HUES6 (cell line): ENCODE data around the gene ZSCAN31.

Experiments used
- H3K27ac ChIP-seq: 2 replicates; pipeline ENCODE4 v1.7.0; 2013; ENCODE audit warnings: low read depth, mild to moderate bottlenecking, low read length, inconsistent platforms
- H3K27me3 ChIP-seq: 2 replicates; pipeline ENCODE4 v1.6.1; 2013; ENCODE audit warnings: low read length; ENCODE audit not compliant: control insufficient read depth, insufficient read depth
- H3K36me3 ChIP-seq: 2 replicates; pipeline ENCODE4 v1.6.1; 2013; ENCODE audit warnings: low read length; ENCODE audit not compliant: control insufficient read depth, insufficient read depth
- H3K4me1 ChIP-seq: 2 replicates; pipeline ENCODE4 v1.6.1; 2013; ENCODE audit warnings: low read length; ENCODE audit not compliant: control insufficient read depth, insufficient read depth
- H3K4me3 ChIP-seq: 2 replicates; pipeline ENCODE4 v1.5.1; 2013; ENCODE audit warnings: low read depth, low read length
- H3K9ac ChIP-seq: one replicate; pipeline ENCODE4 v1.6.1; 2013; ENCODE audit warnings: mild to moderate bottlenecking, low read length
- H3K9me3 ChIP-seq: 2 replicates; pipeline ENCODE4 v1.6.1; 2013; ENCODE audit warnings: low read depth, low read length; ENCODE audit not compliant: control insufficient read depth, insufficient read depth

ZSCAN31 gene

DNA sequence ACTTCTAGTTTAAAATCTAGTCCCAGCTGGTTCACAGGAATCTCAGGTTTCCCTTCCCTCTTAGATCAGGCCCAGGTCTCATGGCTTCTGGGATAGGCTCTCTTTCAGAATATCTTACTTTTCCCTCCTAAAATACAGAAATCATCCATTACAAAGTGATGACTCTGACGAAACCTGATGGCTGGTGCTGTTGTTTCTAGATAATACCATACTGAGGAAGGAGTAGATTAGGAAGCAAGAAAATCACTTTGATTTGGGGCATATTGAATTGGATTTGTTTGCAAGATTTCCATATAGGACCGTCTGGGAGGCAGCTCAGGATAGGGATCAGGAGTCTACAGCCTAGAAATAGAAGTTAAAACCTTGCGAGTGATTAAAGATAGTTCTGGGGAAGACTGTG lies 17.4 kb upstream of the ZSCAN31 start:
- Histone ChIP-seq H3K9ac (no peak overlapping the region), H3K27ac (no peak overlapping the region), H3K4me1 (peaks cover 20% of the 10 kb centered on the region)

DNA sequence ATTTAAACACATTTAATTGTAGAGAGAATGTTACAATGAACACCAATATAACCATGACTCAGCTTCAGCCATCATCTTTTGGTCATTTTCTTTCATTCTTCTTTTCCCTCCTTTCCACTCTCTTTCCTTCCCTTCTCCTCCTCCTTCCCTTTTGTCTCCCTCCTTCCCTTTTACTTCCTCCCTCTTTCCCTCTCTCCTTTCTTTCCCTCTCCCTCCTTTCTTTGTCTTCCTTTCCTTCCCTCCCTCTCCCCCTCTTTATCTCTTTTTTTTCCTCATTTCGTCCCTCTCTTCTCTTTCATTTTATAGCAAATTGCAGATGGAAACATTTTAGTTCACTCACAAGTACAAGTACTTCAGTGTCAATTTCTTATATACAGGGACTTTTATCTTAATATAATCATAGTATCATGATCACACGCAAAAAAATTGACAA lies 15.6 kb upstream of the ZSCAN31 start:
- peaks cover 11% of the 10 kb centered on the region for H3K9me3 ChIP-seq
- H3K4me1 ChIP-seq, result peaks cover 19% of the 10 kb centered on the region
- H3K27me3 ChIP-seq, result no peaks in the 10 kb centered on the region
- no peak overlapping the region for H3K9ac ChIP-seq
- peak overlapping the region; percentile 85 for H3K4me3 ChIP-seq
- no peak overlapping the region for H3K27ac ChIP-seq
- H3K36me3 ChIP-seq, result no peaks in the 10 kb centered on the region; the same call in 1 of the 2 replicates

More for the DNA sequence above, 17.4 kb upstream of the ZSCAN31 start:
- Histone ChIP-seq H3K36me3 (no peaks in the 10 kb centered on the region; the same call in 1 of the 2 replicates), H3K27me3 (no peaks in the 10 kb centered on the region), H3K9me3 (peaks cover 14% of the 10 kb centered on the region), H3K4me3 (no peak overlapping the region)

DNA sequence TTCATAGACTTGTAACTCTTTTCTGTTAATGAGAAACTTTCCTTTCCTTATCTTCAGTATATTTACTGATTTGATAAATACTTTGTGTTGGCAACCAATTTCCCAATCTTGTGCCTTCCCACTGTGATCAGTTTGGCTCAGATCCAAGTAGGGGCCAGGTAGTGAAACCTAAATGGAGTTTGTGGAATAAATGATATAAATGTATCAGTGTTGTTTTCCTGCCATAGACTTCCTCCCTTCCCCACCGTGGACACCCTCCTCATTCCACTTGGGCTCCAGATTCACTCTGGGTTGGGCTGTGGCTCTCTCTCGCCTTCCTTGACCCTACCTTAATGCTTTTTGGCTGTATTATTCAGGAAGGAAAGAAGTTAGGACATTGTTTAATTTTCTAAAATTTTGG lies 15.1 kb upstream of the ZSCAN31 start:
- Histone ChIP-seq H3K9me3 (peaks cover 11% of the 10 kb centered on the region), H3K4me1 (peaks cover 16% of the 10 kb centered on the region), H3K36me3 (no peaks in the 10 kb centered on the region; the same call in 1 of the 2 replicates), H3K27me3 (no peaks in the 10 kb centered on the region), H3K27ac (no peak overlapping the region), H3K4me3 (peak overlapping the region; percentile 85), H3K9ac (no peak overlapping the region)

DNA sequence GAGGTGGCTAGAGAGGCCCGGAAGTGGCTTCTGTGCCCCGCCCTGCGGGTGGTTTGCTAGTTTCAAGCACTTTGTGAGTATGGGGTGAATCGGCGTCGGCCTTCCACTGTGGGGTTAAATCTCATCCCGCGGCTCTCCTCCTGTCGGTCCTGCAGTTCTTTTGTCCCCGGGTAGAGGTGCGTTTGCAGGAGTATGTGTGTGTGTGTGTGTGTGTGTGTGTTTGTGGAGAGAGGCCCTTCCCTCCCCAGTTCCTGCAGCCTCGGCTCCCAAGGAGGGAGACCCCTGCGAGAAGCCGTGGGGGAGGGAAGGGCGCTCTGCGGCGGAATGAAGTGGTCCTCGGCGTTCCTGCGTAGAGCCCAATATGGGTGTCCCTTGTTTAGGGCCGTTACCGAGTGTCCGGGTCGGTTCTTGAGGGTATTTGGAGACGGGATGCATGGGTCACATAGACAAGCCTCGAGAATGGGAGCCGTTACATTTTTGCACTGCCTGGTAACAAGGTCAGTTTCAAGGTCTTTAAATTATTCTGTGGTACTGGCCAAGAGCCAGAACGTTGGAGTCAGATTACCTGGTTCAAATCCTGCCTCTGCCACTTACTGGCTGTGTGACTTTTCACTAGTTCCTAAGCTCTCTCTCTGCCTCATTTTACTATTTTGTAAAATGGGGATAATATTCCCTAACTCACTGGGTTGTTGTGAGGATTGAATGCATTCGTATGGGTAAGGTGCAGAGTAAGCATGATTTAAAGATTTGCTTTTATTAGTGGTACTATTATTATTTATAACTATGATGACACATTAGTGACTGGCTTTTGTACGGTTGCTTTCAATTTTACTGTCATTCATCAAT lies 14.2 kb upstream of the ZSCAN31 start, which contains the start of gene ZKSCAN3:
Gene ZKSCAN3, plus strand, starts transcription at position 56 of the 846 bp plus-strand sequence. CDS start 9,640 bp downstream, outside the sequence.
- Histone ChIP-seq H3K4me3 (peak within 1 kb of the TSS; percentile 85), H3K27me3 (no peaks in the 10 kb centered on the region), H3K4me1 (peaks cover 11% of the 10 kb centered on the region; the same call in 1 of the 2 replicates), H3K36me3 (no peaks in the 10 kb centered on the region; the same call in 1 of the 2 replicates), H3K27ac (peak within 1 kb of the TSS; percentile 30; the same call in 1 of the 2 replicates), H3K9ac (peak within 1 kb of the TSS; percentile 76), H3K9me3 (peaks cover 11% of the 10 kb centered on the region)

DNA sequence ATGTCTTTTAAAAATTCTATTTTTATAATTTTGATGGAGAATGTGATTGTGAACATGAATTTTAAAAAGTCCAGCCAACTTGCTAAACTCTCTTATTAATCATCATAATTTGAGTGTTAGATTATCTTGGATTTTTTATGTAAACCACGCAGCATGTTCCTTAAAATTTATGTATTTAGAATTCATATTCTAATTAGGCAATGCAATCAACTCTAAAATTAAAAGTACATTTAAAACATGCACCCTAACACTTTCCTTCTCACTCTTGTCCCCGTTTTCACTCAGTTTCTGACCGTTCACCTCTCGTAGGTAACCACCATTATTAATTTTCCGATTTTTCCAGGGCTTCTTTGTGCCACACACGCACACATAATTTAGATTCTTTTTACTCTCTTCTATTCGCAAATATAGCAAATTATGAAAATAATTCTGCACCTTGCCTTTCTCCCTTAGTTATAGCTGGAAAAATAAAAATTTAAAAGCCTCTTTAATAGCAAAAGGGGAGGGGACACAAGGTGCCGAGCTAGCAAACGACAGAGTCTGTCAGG lies 13.5 kb upstream of the ZSCAN31 start:
- peaks cover 11% of the 10 kb centered on the region; the same call in 1 of the 2 replicates for H3K4me1 ChIP-seq
- peak overlapping the region; percentile 85 for H3K4me3 ChIP-seq
- H3K9me3 ChIP-seq, result peaks cover 11% of the 10 kb centered on the region
- H3K27ac ChIP-seq, result no peak overlapping the region; the same call in 1 of the 2 replicates
- peak overlapping the region; percentile 8 for H3K9ac ChIP-seq
- H3K27me3 ChIP-seq, result no peaks in the 10 kb centered on the region
- no peaks in the 10 kb centered on the region; the same call in 1 of the 2 replicates for H3K36me3 ChIP-seq

DNA sequence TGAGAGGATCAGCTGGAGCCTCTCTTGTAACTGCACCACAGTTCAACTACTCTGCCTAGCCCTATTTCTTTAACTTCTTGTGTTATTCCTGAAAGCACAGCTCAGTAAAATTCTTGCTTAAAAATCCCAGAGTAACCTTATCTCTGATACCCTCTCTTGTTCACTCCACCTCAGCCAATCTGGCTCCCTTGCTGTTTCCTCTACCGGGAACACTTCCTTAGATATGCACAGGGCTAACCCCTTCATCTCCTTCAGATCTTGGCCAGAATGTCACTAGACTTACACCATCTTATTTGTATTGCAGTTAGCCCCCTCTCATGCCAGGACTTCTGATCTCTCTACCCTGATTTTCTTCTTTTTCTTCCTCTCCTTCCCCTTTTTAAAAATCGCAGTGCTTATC lies 11.2 kb upstream of the ZSCAN31 start:
- H3K4me1 ChIP-seq, result peaks cover 11% of the 10 kb centered on the region; the same call in 1 of the 2 replicates
- H3K4me3 ChIP-seq, result no peak overlapping the region
- H3K9me3 ChIP-seq, result no peaks in the 10 kb centered on the region
- no peak overlapping the region for H3K9ac ChIP-seq
- H3K27ac ChIP-seq, result no peak overlapping the region
- H3K27me3 ChIP-seq, result no peaks in the 10 kb centered on the region
- H3K36me3 ChIP-seq, result no peaks in the 10 kb centered on the region

DNA sequence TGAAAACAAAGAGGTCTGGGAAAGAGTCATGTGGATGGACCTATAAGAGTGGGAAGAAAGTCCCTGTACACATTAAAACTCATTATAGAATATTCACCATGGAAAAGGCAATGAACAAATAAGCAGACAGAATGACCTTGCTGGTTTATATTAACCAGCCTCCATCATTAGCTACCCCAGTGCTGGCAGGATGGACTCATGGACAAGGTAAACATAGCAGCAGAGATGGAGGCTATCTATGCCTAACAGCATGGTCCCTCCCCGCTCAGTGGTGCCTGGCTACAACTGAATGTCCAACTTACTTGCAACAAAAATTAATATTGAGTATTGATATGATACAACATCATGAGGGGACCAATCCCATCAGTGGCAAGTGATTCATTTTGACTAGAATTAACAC lies 9.3 kb upstream of the ZSCAN31 start:
- no peak overlapping the region for H3K4me3 ChIP-seq

DNA sequence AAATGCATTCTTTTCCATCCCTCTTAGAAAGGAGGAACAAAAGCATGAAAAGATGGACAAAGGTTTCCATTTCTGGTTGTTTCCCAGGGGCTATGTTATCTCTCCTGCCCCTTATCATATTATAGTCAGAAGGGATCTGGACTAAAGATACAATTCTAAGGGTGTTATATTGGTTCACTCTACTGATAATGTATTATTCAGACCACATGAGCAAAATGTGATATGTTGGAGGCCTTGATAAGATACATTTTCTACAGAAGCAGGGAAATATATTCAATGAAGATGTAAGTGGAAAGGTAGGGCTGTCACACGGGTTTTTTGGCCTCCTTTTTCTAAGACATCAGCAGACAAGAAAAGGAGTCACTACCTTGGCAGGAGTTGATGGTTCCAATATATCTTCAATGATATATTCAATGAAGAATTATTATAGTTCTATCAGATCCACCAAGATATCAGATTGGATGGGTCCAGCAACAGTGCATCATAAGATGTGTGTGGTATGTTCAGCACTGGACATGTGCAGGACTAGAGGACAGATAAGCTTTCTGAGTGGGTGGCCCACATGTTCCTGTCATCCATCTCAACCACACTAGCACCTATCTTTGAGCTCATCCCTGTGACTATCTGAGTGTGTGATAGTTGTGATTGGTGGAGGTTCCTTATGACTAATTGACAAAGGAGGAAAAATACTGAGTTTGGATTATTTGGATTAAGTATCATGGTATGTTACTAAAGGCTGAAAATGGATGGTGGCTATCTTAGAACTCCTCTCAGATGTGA lies 8.1 kb upstream of the ZSCAN31 start:
- H3K27me3 ChIP-seq, result no peaks in the 10 kb centered on the region
- no peak overlapping the region for H3K27ac ChIP-seq
- no peak overlapping the region for H3K4me3 ChIP-seq
- no peaks in the 10 kb centered on the region for H3K36me3 ChIP-seq
- H3K4me1 ChIP-seq, result no peaks in the 10 kb centered on the region
- H3K9me3 ChIP-seq, result no peaks in the 10 kb centered on the region
- no peak overlapping the region for H3K9ac ChIP-seq

More for the DNA sequence above, 9.3 kb upstream of the ZSCAN31 start:
- Histone ChIP-seq H3K9ac (no peak overlapping the region), H3K36me3 (no peaks in the 10 kb centered on the region), H3K27me3 (no peaks in the 10 kb centered on the region), H3K9me3 (no peaks in the 10 kb centered on the region), H3K4me1 (no peaks in the 10 kb centered on the region), H3K27ac (no peak overlapping the region)

DNA sequence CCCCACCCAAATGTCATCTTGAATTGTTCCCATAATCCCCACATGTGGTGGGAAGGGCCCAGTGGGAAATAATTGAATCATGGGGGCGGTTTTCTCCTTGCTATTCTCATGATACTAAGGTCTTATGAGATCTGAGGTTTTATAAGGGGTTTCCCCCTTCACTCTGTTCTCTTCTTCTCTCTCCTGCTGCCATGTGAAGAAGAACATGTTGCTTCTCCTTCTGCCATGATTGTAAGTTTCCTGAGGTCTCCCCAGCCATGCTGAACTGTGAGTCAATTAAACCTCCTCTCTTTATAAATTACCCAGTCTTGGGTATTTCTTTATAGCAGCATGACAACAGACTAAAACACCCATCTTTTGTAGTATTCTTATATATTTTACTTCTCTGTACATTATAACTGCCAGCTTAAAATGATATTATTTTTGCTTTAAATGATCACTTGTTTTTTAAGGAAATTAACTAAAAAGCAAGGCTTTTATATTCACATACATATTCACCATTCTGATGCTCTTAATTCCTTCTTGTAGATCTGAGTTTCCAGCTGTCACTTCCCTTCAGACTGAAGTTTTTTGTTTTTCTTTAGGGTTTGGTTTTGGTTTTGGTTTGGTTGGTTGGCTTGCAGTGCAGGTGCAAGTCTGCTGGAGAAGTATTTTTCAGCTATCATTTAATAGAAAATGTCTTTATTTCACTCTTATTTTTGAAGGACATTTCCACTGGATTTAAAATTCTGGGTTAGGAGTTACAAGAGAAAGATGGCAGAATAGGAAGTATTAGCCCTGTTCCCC lies 4.6 kb upstream of the ZSCAN31 start:
- H3K9ac ChIP-seq, result no peak overlapping the region
- H3K27ac ChIP-seq, result no peak overlapping the region
- peaks cover 7% of the 10 kb centered on the region; the same call in 1 of the 2 replicates for H3K4me1 ChIP-seq
- no peak overlapping the region for H3K4me3 ChIP-seq
- H3K9me3 ChIP-seq, result no peaks in the 10 kb centered on the region
- no peaks in the 10 kb centered on the region for H3K27me3 ChIP-seq
- H3K36me3 ChIP-seq, result no peaks in the 10 kb centered on the region

DNA sequence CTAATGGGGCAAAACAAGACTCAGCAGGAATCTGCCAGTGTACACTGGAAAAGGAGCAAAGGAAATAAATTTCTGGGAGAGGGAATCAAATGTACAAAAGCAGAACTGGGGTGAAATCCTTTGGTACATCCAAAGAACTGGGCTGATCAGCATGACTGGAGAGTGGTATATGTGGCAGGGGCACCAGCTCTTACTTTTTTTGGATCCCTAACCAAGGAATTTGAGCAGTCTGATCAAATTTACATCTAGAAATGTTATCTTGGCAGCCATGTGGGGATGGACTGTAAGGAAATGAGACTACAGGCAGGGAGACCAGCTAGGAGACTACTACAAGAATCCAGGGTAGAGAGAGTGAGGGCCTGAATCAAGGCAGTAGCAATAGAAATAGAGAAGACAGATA lies 1.2 kb upstream of the ZSCAN31 start:
- no peaks in the 10 kb centered on the region for H3K9me3 ChIP-seq
- H3K4me3 ChIP-seq, result peak overlapping the region; percentile 83
- no peaks in the 10 kb centered on the region for H3K36me3 ChIP-seq
- H3K27ac ChIP-seq, result no peak overlapping the region
- peak overlapping the region; percentile 97 for H3K9ac ChIP-seq
- H3K4me1 ChIP-seq, result peaks cover 15% of the 10 kb centered on the region
- no peaks in the 10 kb centered on the region for H3K27me3 ChIP-seq
